Trophoblast cell (in vitro differentiated cells and primary cell): Measurements from ENCODE around the gene HAS3. TPM values are rescaled to one million over a fixed set of nuclear protein-coding genes. Genes with fewer than 3 reads are reported as not detected.
A peak's percentile ranks its signal among the peaks of the same experiment; 100 is the strongest.

Source experiments
- DNase-seq, 2 donors: peaks; one replicate each; pipeline ENCODE4 v3.0.0-alpha.2; 2016
- H2AFZ ChIP-seq: 2 replicates; pipeline ENCODE4 v1.6.1; 2013; ENCODE audit warnings: low read length, moderate library complexity, mild to moderate bottlenecking; ENCODE audit not compliant: insufficient read depth, poor library complexity
- H2AK5ac ChIP-seq: 2 replicates; pipeline ENCODE4 v1.6.1; 2013; ENCODE audit warnings: mild to moderate bottlenecking, low read length
- H2BK120ac ChIP-seq: 2 replicates; pipeline ENCODE4 v1.6.1; 2013; ENCODE audit warnings: low read length, mild to moderate bottlenecking, moderate library complexity; ENCODE audit not compliant: insufficient read depth, poor library complexity
- H2BK12ac ChIP-seq: 2 replicates; pipeline ENCODE4 v1.6.1; 2013; ENCODE audit warnings: mild to moderate bottlenecking, low read length, moderate library complexity
- H2BK5ac ChIP-seq: 2 replicates; pipeline ENCODE4 v1.6.1; 2013; ENCODE audit warnings: low read length, low read depth, moderate library complexity, mild to moderate bottlenecking; ENCODE audit not compliant: poor library complexity
- H3K14ac ChIP-seq: 2 replicates; pipeline ENCODE4 v1.6.1; 2013; ENCODE audit warnings: mild to moderate bottlenecking, low read length
- H3K18ac ChIP-seq: 2 replicates; pipeline ENCODE4 v1.6.1; 2013; ENCODE audit warnings: mild to moderate bottlenecking, low read length
- H3K23ac ChIP-seq: 2 replicates; pipeline ENCODE4 v1.6.1; 2013; ENCODE audit warnings: low read length
- H3K27ac ChIP-seq: 2 replicates; pipeline ENCODE4 v1.5.1; 2013; ENCODE audit warnings: low read depth, mild to moderate bottlenecking, inconsistent platforms, low read length, moderate library complexity
- H3K27me3 ChIP-seq: 2 replicates; pipeline ENCODE4 v1.6.1; 2013; ENCODE audit warnings: inconsistent platforms, mild to moderate bottlenecking, low read length, moderate library complexity; ENCODE audit not compliant: insufficient read depth
- H3K36me3 ChIP-seq, 2 experiments: 1 replicate in 1 of 2; 2 replicates in 1 of 2; pipeline ENCODE4 v1.6.1; 2013; ENCODE audit warnings: low read length in 2 of 2, mild to moderate bottlenecking in 2 of 2, moderate library complexity in 1 of 2; ENCODE audit not compliant: insufficient read depth in 2 of 2, control insufficient read depth in 1 of 2
- H3K4ac ChIP-seq: 2 replicates; pipeline ENCODE4 v1.6.1; 2013; ENCODE audit warnings: low read depth, mild to moderate bottlenecking, low read length, moderate library complexity
- H3K4me1 ChIP-seq, 2 experiments: 1 replicate in 1 of 2; 2 replicates in 1 of 2; pipeline ENCODE4 v1.6.1; 2013; ENCODE audit warnings: low read length in 2 of 2, mild to moderate bottlenecking in 2 of 2, moderate library complexity in 1 of 2; ENCODE audit not compliant: insufficient read depth in 2 of 2, control insufficient read depth in 1 of 2
- H3K4me2 ChIP-seq: 2 replicates; pipeline ENCODE4 v1.6.1; 2013; ENCODE audit warnings: inconsistent platforms, mild to moderate bottlenecking, low read length, moderate library complexity
- H3K4me3 ChIP-seq: 2 replicates; pipeline ENCODE4 v1.5.1; 2013; ENCODE audit warnings: mild to moderate bottlenecking, low read depth, low read length, inconsistent platforms
- H3K79me1 ChIP-seq: one replicate; pipeline ENCODE4 v1.6.1; 2013; ENCODE audit warnings: low read length
- H3K79me2 ChIP-seq: 2 replicates; pipeline ENCODE4 v1.6.1; 2013; ENCODE audit warnings: low read length, mild to moderate bottlenecking; ENCODE audit not compliant: control insufficient read depth, insufficient read depth, poor library complexity
- H3K9ac ChIP-seq: 2 replicates; pipeline ENCODE4 v1.6.1; 2013; ENCODE audit warnings: mild to moderate bottlenecking, low read length
- H3K9me3 ChIP-seq: 2 replicates; pipeline ENCODE4 v1.6.1; 2013; ENCODE audit warnings: low read depth, mild to moderate bottlenecking, control low read depth, inconsistent platforms, low read length; ENCODE audit not compliant: insufficient read depth
- H4K12ac ChIP-seq: 2 replicates; pipeline ENCODE4 v1.6.1; 2013; ENCODE audit warnings: low read depth, mild to moderate bottlenecking, low read length, moderate library complexity
- H4K8ac ChIP-seq: 2 replicates; pipeline ENCODE4 v1.6.1; 2013; ENCODE audit warnings: low read depth, mild to moderate bottlenecking, low read length, moderate library complexity
- H4K91ac ChIP-seq: one replicate; pipeline ENCODE4 v1.6.1; 2013; ENCODE audit warnings: low read depth, mild to moderate bottlenecking, low read length, moderate library complexity
- WGBS: extraction: QIAGEN DNeasy Blood & Tissue Kit; methylation state at CpG from one replicate; pipeline ENCODE4 v1.1.7; 2013; ENCODE audit warnings: missing lambda C conversion rate; ENCODE audit not compliant: insufficient read length, insufficient coverage; ENCODE audit errors: extremely low coverage; 5-methylcytosine and 5-hydroxymethylcytosine counted together
- polyA plus RNA-seq: library from polyadenylated mRNA; stranded (reverse); fragments of 200-250 nt; gene quantifications from 2 replicates; pipeline ENCODE4 v1.2.3, GENCODE V29; 2013

Gene HAS3
- 0.31 and 0.49 TPM in 2 replicates for polyA plus RNA-seq

GRCh38 chr16:69105501-69106361 is at the start of gene HAS3:
TSS of gene HAS3 (plus strand) at chr16:69105653. CDS start at chr16:69109396, 3,743 bp downstream.
- H2BK5ac ChIP-seq: no peak within 1 kb of the TSS
- peak within 1 kb of the TSS; percentile 25 for H2AFZ ChIP-seq
- H4K91ac ChIP-seq: no peak within 1 kb of the TSS
- H3K14ac ChIP-seq: no peak within 1 kb of the TSS
- H3K36me3 ChIP-seq: peaks cover 6 to 7% of the 10 kb centered on the region in 2 experiments
- no peak within 1 kb of the TSS for H3K27ac ChIP-seq
- no peak within 1 kb of the TSS for H3K23ac ChIP-seq
- H2BK120ac ChIP-seq: no peak within 1 kb of the TSS
- no peak within 1 kb of the TSS for H3K4ac ChIP-seq
- H4K8ac ChIP-seq: no peak within 1 kb of the TSS
- no peak within 1 kb of the TSS for H2AK5ac ChIP-seq
- H3K9me3 ChIP-seq: peaks cover 4% of the 10 kb centered on the region
- peaks cover 2% of the 10 kb centered on the region for H3K79me2 ChIP-seq
- no peak within 1 kb of the TSS for H2BK12ac ChIP-seq
- peak; percentile 43 to 71 for DNase-seq
- peak within 1 kb of the TSS; percentile 19 for H3K18ac ChIP-seq
- H3K79me1 ChIP-seq: no peaks in the 10 kb centered on the region
- WGBS: no CpG with 5 or more reads among the region's 80 CpGs
- H3K4me1 ChIP-seq: peaks cover 14 to 17% of the 10 kb centered on the region in 2 experiments
- peak within 1 kb of the TSS; percentile 96 for H3K4me2 ChIP-seq
- H3K4me3 ChIP-seq: peak within 1 kb of the TSS; percentile 58
- no peak within 1 kb of the TSS for H4K12ac ChIP-seq
- H3K27me3 ChIP-seq: peaks cover 29% of the 10 kb centered on the region
- no peak within 1 kb of the TSS for H3K9ac ChIP-seq

DNA sequence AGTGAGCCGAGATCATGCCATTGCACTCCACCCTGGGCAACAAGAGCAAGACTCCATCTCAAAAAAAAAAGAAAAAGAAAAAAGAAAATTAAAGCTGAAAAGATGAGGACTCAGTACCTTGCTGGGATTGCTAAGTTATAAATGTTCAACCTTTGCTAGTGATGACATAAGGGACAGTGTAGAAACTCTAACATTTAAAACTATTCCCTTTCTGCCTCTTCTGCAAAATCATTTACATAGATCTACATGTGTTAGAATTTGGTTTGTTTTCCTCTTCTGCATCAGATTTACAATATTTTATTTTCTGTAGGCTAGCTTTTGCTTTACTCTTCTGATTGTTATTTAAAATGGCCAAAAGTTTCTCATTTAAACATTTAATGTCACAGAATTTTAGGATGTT is 49.5 kb upstream of the HAS3 start:
- H3K4me3 ChIP-seq: no peak overlapping the region
- H3K79me1 ChIP-seq: no peaks in the 10 kb centered on the region
- no peak overlapping the region for H4K91ac ChIP-seq
- H2BK12ac ChIP-seq: no peak overlapping the region
- H3K4ac ChIP-seq: no peak overlapping the region
- H3K36me3 ChIP-seq: no peaks in the 10 kb centered on the region
- WGBS: no CpG with 5 or more reads among the region's 1 CpG
- H4K8ac ChIP-seq: no peak overlapping the region
- no peak overlapping the region for H2AK5ac ChIP-seq
- H2BK5ac ChIP-seq: no peak overlapping the region
- no peak overlapping the region for H3K9ac ChIP-seq
- H3K4me2 ChIP-seq: no peak overlapping the region
- no peaks in the 10 kb centered on the region for H3K9me3 ChIP-seq
- H4K12ac ChIP-seq: no peak overlapping the region
- no peaks in the 10 kb centered on the region for H3K4me1 ChIP-seq
- no peak overlapping the region for H3K27ac ChIP-seq
- no peak for DNase-seq
- no peaks in the 10 kb centered on the region for H3K79me2 ChIP-seq
- H3K18ac ChIP-seq: no peak overlapping the region
- H3K23ac ChIP-seq: no peak overlapping the region
- H2BK120ac ChIP-seq: no peak overlapping the region
- no peak overlapping the region for H3K14ac ChIP-seq
- H2AFZ ChIP-seq: no peak overlapping the region
- H3K27me3 ChIP-seq: no peaks in the 10 kb centered on the region

- no peak overlapping the region for H4K8ac ChIP-seq
- no peaks in the 10 kb centered on the region for H3K4me1 ChIP-seq
- H3K14ac ChIP-seq: no peak overlapping the region
- no peaks in the 10 kb centered on the region for H3K79me1 ChIP-seq
- no peaks in the 10 kb centered on the region for H3K36me3 ChIP-seq
- no peak overlapping the region for H2BK5ac ChIP-seq
- no peak overlapping the region for H3K27ac ChIP-seq
- WGBS: no CpG with 5 or more reads among the region's 3 CpGs
- no peak overlapping the region for H2AK5ac ChIP-seq
- no peak overlapping the region for H2BK120ac ChIP-seq
- H3K4me3 ChIP-seq: no peak overlapping the region
- no peak overlapping the region for H3K9ac ChIP-seq
- no peaks in the 10 kb centered on the region for H3K27me3 ChIP-seq
- no peak overlapping the region for H3K18ac ChIP-seq
- DNase-seq: no peak
- no peak overlapping the region for H4K12ac ChIP-seq
- no peaks in the 10 kb centered on the region for H3K79me2 ChIP-seq
- no peaks in the 10 kb centered on the region for H3K9me3 ChIP-seq
- H2AFZ ChIP-seq: no peak overlapping the region
- H3K4me2 ChIP-seq: no peak overlapping the region
- no peak overlapping the region for H2BK12ac ChIP-seq
- H3K23ac ChIP-seq: no peak overlapping the region
- no peak overlapping the region for H4K91ac ChIP-seq
- H3K4ac ChIP-seq: no peak overlapping the region
These were observed 49.0 kb upstream of the HAS3 start for GRCh38 chr16:69056421-69056820.

- H2BK5ac ChIP-seq: no peak overlapping the region
These were observed 47.8 kb upstream of the HAS3 start for GRCh38 chr16:69057400-69058378.

More at GRCh38 chr16:69057400-69058378, 47.8 kb upstream of the HAS3 start:
- no peak for DNase-seq
- no CpG with 5 or more reads among the region's 11 CpGs for WGBS
- H3K23ac ChIP-seq: no peak overlapping the region
- H3K27ac ChIP-seq: no peak overlapping the region
- H4K91ac ChIP-seq: no peak overlapping the region
- H4K8ac ChIP-seq: no peak overlapping the region
- no peaks in the 10 kb centered on the region for H3K4me1 ChIP-seq
- no peaks in the 10 kb centered on the region for H3K9me3 ChIP-seq
- H3K36me3 ChIP-seq: no peaks in the 10 kb centered on the region
- no peak overlapping the region for H2BK12ac ChIP-seq
- no peak overlapping the region for H2BK120ac ChIP-seq
- no peak overlapping the region for H3K4me2 ChIP-seq
- no peaks in the 10 kb centered on the region for H3K79me1 ChIP-seq
- H3K4me3 ChIP-seq: no peak overlapping the region
- no peaks in the 10 kb centered on the region for H3K79me2 ChIP-seq
- H2AFZ ChIP-seq: no peak overlapping the region
- H3K27me3 ChIP-seq: no peaks in the 10 kb centered on the region
- H4K12ac ChIP-seq: no peak overlapping the region
- no peak overlapping the region for H2AK5ac ChIP-seq
- H3K14ac ChIP-seq: no peak overlapping the region
- H3K18ac ChIP-seq: no peak overlapping the region
- H3K9ac ChIP-seq: no peak overlapping the region
- no peak overlapping the region for H3K4ac ChIP-seq
